Activated CD4-positive, alpha-beta memory T cell treated with anti-CD3 and anti-CD28 coated beads for 36 hours (primary cell): Measurements from ENCODE around the gene KDM5A. TPM values are rescaled to one million over a fixed set of nuclear protein-coding genes. Genes with fewer than 3 reads are reported as not detected.
"Not testable (repeated sequence)": the region's sequence is repeated elsewhere in the genome, so short reads cannot be mapped to it uniquely, and the experiment has no call there.

Experiments
- CTCF ChIA-PET: fragments of 350-600 bp; sonication (Branson Sonifier 250); formaldehyde crosslinking; loops from one replicate; lab custom pipeline; 2021; ENCODE audit warnings: antibody characterized with exemption, inconsistent platforms; lab: Charles Lee
- POLR2A ChIA-PET: fragments of 350-600 bp; sonication (Branson Sonifier 250); formaldehyde crosslinking; loops from one replicate; lab custom pipeline; 2021; ENCODE audit warnings: antibody characterized with exemption; lab: Charles Lee
- DNase-seq: peaks from one replicate; pipeline ENCODE4 v3.0.0-alpha.2; 2020
- H3K27ac Mint-ChIP-seq: one replicate; pipeline ENCODE4 v1.8.0; 2021; ENCODE audit warnings: mixed read lengths
- H3K27me3 Mint-ChIP-seq: one replicate; pipeline ENCODE4 v1.8.0; 2021; ENCODE audit warnings: mixed read lengths
- H3K36me3 Mint-ChIP-seq: one replicate; pipeline ENCODE4 v1.8.0; 2021; ENCODE audit warnings: mixed read lengths
- H3K4me1 Mint-ChIP-seq: one replicate; pipeline ENCODE4 v1.8.0; 2021; ENCODE audit warnings: low read depth, mixed read lengths
- H3K4me3 Mint-ChIP-seq: one replicate; pipeline ENCODE4 v1.8.0; 2021; ENCODE audit warnings: mild to moderate bottlenecking, mixed read lengths
- H3K9me3 Mint-ChIP-seq: one replicate; pipeline ENCODE4 v1.8.0; 2021; ENCODE audit warnings: mixed read lengths
- intact Hi-C: fragments of 100-400 bp; cut with micrococcal nuclease; formaldehyde crosslinking; loops from one replicate; pipeline ENCODE4 v1.15.1; 2023
- total RNA-seq, 2 experiments: library from RNA; stranded (reverse); gene quantifications; one replicate each; pipeline ENCODE4 v1.2.3, GENCODE V29; 2021

KDM5A gene
- 10 to 100 TPM; 59.7 to 63.5 TPM for total RNA-seq

DNA sequence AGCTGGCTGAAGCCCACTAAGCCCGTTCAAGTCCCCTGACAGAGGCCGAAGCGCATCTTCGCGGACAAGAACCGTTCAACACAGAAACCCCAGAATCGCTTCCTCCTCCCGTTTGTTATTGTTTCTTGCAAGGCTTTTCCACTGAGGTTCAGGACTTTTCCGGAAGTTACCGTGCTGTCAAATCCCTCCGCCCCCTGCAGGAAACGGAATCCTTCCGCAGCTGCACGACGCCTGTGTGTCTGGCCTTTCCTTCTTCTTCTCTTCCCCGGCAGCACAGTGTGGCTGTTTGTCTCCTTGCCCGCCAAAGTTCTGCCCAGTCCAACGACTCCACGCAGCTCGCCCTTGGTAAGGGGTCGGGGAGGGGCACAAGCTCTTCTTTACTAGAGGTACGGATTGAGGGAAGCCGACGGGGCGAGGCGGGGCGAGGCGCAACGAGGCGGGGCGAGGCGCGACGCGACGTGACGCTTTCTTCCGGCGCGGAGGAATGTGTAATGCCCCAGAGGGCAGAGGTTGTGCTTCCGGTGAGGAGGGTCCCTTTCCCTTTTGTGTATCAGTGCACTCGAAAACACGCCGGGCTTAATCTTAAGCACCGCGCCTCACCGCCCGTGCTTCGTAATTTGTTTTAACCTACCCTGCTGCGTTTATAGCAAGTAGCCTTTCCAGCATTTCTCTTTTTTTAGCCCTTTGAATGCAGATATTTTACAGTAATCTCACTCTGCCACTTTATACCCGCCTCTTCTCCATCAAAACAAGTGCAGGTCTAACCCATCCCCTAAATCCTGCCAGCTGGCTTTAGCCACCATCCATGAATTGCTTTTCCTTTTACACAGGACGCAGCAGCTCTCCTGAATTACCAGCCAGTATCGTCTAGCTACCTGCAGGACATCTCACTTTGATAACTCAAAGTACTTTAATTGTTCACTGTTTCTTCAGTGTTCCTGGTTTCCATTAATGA, at the start of gene KDM5A:
TSS of gene KDM5A (minus strand) at position 179 of the 955 bp plus-strand sequence. CDS start 229 bp downstream, outside the sequence.
- intact Hi-C loops, result loop anchor here (1.0 kb wide), 1 partner anchor 12 kb away; the partner anchor contains the start of gene CCDC77
- Mint-ChIP-seq H3K4me3 (peak within 1 kb of the TSS; percentile 88), H3K27me3 (peaks cover 4% of the 10 kb centered on the region), H3K9me3 (no peaks in the 10 kb centered on the region), H3K36me3 (peaks cover 20% of the 10 kb centered on the region), H3K4me1 (peaks cover 27% of the 10 kb centered on the region), H3K27ac (peak within 1 kb of the TSS; percentile 96)
- peak; percentile 95 for DNase-seq
- POLR2A ChIA-PET, result interaction anchor here (0.7 to 2.9 kb wide), 3 partner anchors 10 to 103 kb away, joined by 3 to 31 read pairs (median 3); partner anchors contain the start of gene CCDC77
- CTCF ChIA-PET, result interaction anchor here (5.7 kb wide), 1 partner anchor 12 kb away, joined by 38 read pairs; the partner anchor contains the start of gene CCDC77

DNA sequence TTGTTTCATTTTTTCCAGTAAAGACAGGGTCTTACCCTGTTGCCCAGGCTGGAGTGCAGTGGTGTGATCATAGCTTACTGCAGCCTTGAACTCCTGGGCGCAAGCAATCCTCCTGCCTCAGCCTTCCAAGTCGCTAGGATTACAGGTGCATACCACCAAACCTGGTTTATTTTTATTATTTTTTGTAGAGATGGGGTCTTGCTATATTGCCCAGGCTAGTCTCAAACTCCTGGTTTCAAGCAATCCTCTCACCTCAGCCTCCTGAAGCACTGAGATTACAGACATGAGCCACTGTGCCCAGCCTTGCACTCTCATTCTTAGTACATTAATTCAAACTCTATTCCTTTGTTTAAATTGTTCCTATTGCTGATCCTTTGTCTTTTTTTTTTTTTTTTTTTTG, 46.6 kb upstream of the KDM5A start:
- H3K27me3 Mint-ChIP-seq, H3K4me1 Mint-ChIP-seq, H3K27ac Mint-ChIP-seq, H3K4me3 Mint-ChIP-seq, H3K9me3 Mint-ChIP-seq, intact Hi-C loops, DNase-seq: not testable (repeated sequence)
- ChIA-PET POLR2A (interaction anchor here (0.6 kb wide), 1 partner anchor 170 kb away, joined by 3 read pairs; no protein-coding TSS in a partner anchor), CTCF (interaction anchor here (0.6 kb wide), 1 partner anchor 11 kb away, joined by 5 read pairs; no protein-coding TSS in a partner anchor)
- peaks cover 26% of the 10 kb centered on the region for H3K36me3 Mint-ChIP-seq

DNA sequence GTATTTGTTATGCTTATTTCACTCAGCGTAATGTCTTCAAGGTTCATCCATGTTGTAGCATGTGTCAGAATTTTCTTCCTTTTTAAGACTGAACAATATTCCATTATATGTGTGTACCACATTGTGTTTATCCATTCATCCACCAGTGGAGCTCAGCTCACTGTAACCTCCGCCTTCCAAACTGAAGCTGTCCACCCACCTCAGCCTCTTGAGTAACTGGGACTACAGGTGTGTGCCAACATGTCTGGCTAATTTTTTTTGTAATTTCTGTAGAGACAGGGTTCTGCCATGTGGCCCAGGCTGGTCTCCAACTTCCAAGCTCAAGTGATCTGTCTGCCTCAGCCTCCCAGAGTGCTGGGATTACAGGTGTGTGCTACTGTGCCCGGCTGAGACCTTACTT, 33.4 kb upstream of the KDM5A start:
- CTCF ChIA-PET, result no interaction called here

DNA sequence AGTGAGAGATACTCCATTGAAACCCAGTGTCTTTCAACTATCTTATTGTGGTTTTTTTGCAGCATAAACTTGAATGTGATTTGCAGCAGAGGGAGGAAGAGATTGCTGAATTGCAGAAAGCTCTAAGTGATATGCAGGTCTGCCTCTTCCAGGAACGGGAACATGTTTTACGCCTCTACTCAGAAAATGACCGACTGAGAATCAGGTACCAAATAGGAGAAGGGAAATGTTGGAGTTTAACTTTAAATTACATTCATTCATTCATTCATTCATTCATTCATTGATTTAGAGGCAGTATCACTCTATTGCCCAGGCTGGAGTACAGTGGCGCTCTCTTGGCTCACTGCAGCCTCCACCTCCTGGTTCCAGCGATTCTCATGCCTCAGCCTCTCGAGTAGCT, 29.3 kb upstream of the KDM5A start:
- Mint-ChIP-seq H3K27me3 (no peaks in the 10 kb centered on the region), H3K9me3 (no peaks in the 10 kb centered on the region), H3K4me3 (no peak overlapping the region), H3K4me1 (no peaks in the 10 kb centered on the region), H3K36me3 (peaks cover 23% of the 10 kb centered on the region), H3K27ac (no peak overlapping the region)
- ChIA-PET CTCF (interaction anchor here (1.7 to 2.3 kb wide), 2 partner anchors 24 to 129 kb away, joined by 7 read pairs; no protein-coding TSS in a partner anchor), POLR2A (no interaction called here)
- no peak for DNase-seq
- intact Hi-C loops, result no loop called here

More for the DNA sequence above, 33.4 kb upstream of the KDM5A start:
- Mint-ChIP-seq H3K9me3 (no peaks in the 10 kb centered on the region), H3K27ac (no peak overlapping the region), H3K4me3 (no peak overlapping the region), H3K27me3 (no peaks in the 10 kb centered on the region), H3K4me1 (no peaks in the 10 kb centered on the region), H3K36me3 (peaks cover 19% of the 10 kb centered on the region)
- POLR2A ChIA-PET, result no interaction called here
- intact Hi-C loops, result no loop called here
- DNase-seq, result no peak

DNA sequence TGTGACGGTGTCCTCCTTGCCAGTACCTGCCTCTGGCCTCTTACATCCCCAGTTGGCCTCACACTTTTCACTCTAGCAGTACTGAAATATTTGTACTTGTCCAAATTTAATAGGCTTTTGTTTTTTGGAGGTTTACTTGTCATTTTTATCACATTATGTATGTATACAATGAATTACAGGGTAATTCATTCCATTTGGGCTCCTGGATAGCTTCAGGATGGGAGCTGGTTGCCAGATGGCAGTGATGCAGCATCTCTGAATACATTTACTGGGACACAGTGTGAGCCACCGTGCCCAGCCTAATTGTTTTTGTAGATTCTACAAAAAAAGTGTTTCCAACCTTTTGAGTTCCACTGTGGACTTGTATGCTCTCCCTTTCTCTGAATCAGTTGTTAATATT, 25.7 kb upstream of the KDM5A start:
- no peak overlapping the region for H3K27ac Mint-ChIP-seq
- no peaks in the 10 kb centered on the region for H3K27me3 Mint-ChIP-seq
- no peaks in the 10 kb centered on the region for H3K4me1 Mint-ChIP-seq
- H3K9me3 Mint-ChIP-seq, result no peaks in the 10 kb centered on the region
- peaks cover 32% of the 10 kb centered on the region for H3K36me3 Mint-ChIP-seq
- CTCF ChIA-PET, result no interaction called here
- DNase-seq, result no peak
- POLR2A ChIA-PET, result no interaction called here
- no peak overlapping the region for H3K4me3 Mint-ChIP-seq
- intact Hi-C loops, result no loop called here

DNA sequence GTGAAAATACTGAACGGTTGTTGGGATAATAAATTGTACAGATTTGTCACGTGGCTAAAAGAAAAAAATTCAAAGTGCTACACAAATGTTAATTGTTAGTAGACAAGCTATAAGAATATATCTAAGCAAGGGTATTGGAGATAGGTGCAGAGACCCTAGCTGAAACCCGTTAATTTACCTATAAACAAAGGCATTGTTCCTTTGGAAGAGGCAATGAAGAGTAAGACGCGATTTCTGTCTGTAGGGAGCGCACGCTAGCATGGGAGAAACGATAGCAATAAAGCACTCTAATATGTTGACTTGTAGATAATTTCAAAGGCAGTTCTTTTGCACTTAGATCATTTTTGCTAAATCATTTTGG, 12.9 kb upstream of the KDM5A start:
- ChIA-PET CTCF (interaction anchor here (0.8 to 3.6 kb wide), 6 partner anchors 12 to 716 kb away, joined by 3 to 38 read pairs (median 5); partner anchors contain the start of genes KDM5A and RAD52), POLR2A (interaction anchor here (1.4 to 4.5 kb wide), 3 partner anchors 10 to 16 kb away, joined by 3 to 31 read pairs (median 4); partner anchors contain the start of gene KDM5A)
- Mint-ChIP-seq H3K27me3 (no peaks in the 10 kb centered on the region), H3K4me1 (no peaks in the 10 kb centered on the region), H3K36me3 (no peaks in the 10 kb centered on the region), H3K9me3 (no peaks in the 10 kb centered on the region), H3K4me3 (no peak overlapping the region), H3K27ac (no peak overlapping the region)
- peak; percentile 22 for DNase-seq
- intact Hi-C loops, result no loop called here

DNA sequence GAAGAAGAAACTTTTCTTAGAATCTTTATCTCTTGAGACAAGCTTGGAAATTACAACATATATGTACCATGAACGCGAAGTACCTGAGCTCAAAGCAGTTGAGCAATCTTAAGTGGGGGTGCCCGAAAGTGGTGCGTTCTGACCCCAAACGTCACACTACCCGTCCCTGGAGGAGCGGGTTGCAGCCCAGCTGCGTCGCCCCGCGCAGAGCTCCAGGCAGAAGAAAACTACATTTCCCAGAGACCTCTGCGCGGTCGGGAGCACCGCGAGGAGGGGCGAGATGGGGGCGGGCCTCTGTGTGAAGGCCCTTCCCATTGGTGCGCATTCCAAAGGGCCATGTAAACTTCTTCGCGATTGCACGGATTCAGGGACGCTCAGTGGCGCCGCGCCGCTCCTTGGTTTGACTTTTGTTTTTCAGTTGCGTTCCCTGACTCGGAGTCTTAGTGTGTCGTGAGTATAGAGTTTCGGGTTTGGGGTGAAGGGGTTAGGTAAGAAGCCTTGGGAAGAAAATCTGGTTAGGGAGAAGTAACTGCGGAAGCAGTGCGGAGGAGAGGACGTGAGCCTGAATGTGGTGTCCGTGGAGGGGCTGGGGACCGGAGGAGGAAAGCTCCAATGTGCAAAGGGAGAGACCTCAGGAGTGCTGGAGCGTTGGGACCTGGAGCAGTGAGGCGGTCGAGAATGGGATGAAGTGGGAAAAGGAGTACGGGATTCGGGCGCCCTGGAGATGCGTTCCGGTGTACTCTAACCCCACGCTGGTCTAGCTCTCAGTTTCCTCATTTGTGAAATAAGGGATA, 12.3 kb upstream of the KDM5A start, which contains the start of gene CCDC77:
TSS of gene CCDC77 (plus strand) at position 410 of the 794 bp plus-strand sequence. CDS start 7,740 bp downstream, outside the sequence.
- Mint-ChIP-seq H3K4me3 (no peak within 1 kb of the TSS), H3K9me3 (no peaks in the 10 kb centered on the region), H3K27me3 (no peaks in the 10 kb centered on the region), H3K4me1 (no peaks in the 10 kb centered on the region), H3K27ac (no peak within 1 kb of the TSS), H3K36me3 (no peaks in the 10 kb centered on the region)
- DNase-seq, result peak; percentile 97
- ChIA-PET POLR2A (interaction anchor here (0.6 to 4.5 kb wide), 5 partner anchors 10 to 38 kb away, joined by 3 to 31 read pairs (median 4); partner anchors contain the start of gene KDM5A), CTCF (interaction anchor here (0.5 to 3.6 kb wide), 10 partner anchors 11 to 717 kb away, joined by 3 to 38 read pairs (median 4); partner anchors contain the start of genes KDM5A and RAD52)
- intact Hi-C loops, result loop anchor here (1.0 kb wide), 1 partner anchor 12 kb away; the partner anchor contains the start of gene KDM5A

DNA sequence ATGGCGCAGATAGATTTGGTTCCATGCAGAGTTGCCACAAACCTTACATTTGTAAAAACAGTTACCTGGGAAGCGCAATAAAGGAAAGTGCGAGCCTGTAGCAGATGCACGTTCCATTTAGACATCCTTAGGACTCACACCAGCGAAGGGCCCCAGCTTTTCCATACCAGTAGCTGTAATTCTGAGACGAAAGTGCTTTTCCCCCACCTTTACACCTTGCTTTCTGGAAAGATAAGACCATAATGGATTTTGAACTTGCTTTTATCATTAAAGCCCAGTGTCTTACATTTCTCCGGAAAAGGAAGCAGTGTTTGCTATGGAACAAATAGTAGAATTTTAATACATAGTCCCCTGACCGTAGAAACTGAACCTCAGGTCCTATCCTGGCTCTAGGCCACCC, 11.7 kb upstream of the KDM5A start:
- no peak overlapping the region for H3K27ac Mint-ChIP-seq
- H3K27me3 Mint-ChIP-seq, result no peaks in the 10 kb centered on the region
- H3K4me3 Mint-ChIP-seq, result no peak overlapping the region
- no peaks in the 10 kb centered on the region for H3K4me1 Mint-ChIP-seq
- ChIA-PET POLR2A (interaction anchor here (0.6 to 4.5 kb wide), 5 partner anchors 10 to 38 kb away, joined by 3 to 31 read pairs (median 4); partner anchors contain the start of gene KDM5A), CTCF (interaction anchor here (0.5 to 3.6 kb wide), 7 partner anchors 10 to 169 kb away, joined by 3 to 38 read pairs (median 5); partner anchors contain the start of gene KDM5A)
- H3K36me3 Mint-ChIP-seq, result no peaks in the 10 kb centered on the region
- no peak for DNase-seq
- H3K9me3 Mint-ChIP-seq, result no peaks in the 10 kb centered on the region
- intact Hi-C loops, result loop anchor here (1.0 kb wide), 1 partner anchor 12 kb away; the partner anchor contains the start of gene KDM5A

DNA sequence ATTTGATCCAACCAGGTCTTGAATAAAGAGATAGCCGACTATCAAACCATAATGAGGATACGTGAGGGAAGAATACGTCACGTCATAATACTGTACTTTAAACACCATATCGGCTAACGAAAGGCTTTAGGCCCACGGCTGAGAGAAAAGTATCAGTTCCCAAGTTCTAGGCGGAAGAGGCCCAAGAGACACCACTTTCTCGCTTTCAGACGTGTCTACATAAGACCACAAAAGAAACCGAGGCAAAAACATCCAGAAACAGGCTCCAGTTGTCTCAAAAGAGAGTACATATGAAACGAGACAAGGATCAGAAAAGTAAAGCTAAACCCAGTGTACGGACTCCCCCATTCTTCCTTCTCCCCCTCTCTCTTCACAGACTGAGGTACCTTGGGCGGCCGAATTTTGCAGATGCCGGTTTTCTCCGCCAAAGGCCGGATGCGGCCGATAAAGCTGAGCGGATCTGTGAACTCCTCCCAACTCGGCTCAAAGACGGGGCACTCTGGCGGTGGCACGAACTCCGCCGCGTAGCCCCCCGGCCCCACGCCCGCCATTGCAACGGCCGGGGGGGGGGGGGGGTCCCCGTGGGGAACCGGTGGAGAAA, 479 bp downstream of the KDM5A start:
- POLR2A ChIA-PET, result interaction anchor here (0.6 to 2.9 kb wide), 3 partner anchors 9 to 24 kb away, joined by 3 to 31 read pairs (median 3); partner anchors contain the start of gene CCDC77
- H3K4me1 Mint-ChIP-seq, result peaks cover 31% of the 10 kb centered on the region
- intact Hi-C loops, result loop anchor here (1.0 kb wide), 1 partner anchor 13 kb away; the partner anchor contains the start of gene CCDC77

DNA sequence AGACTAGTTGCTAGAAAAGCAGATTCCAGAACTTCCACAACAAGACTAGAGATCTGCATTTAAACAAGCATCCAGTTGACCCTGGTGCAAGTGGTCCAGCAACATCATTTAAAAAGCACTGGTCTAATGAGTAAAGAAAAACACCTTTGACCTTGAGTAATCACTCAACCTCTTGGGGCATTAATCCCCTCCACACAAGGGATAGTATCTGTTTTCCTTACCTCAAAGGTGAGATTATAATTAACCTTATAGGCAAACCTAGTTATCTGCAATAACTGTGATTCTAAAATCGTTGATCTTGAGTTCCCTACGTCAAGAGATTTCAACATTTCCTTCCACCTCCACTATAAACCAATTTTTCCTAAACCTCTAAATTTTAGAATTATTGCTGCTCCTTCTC, 1.1 kb downstream of the KDM5A start:
- H3K4me3 Mint-ChIP-seq, result peak overlapping the region; percentile 88
- H3K27me3 Mint-ChIP-seq, result peaks cover 4% of the 10 kb centered on the region
- H3K4me1 Mint-ChIP-seq, result peaks cover 31% of the 10 kb centered on the region
- peaks cover 32% of the 10 kb centered on the region for H3K36me3 Mint-ChIP-seq
- H3K9me3 Mint-ChIP-seq, result no peaks in the 10 kb centered on the region
- intact Hi-C loops, result no loop called here
- ChIA-PET CTCF (interaction anchor here (5.7 kb wide), 1 partner anchor 13 kb away, joined by 38 read pairs; the partner anchor contains the start of gene CCDC77), POLR2A (interaction anchor here (2.9 kb wide), 1 partner anchor 13 kb away, joined by 31 read pairs; the partner anchor contains the start of gene CCDC77)
- H3K27ac Mint-ChIP-seq, result peak overlapping the region; percentile 96
- no peak for DNase-seq

More for the DNA sequence above, 479 bp downstream of the KDM5A start:
- CTCF ChIA-PET, result interaction anchor here (5.7 kb wide), 1 partner anchor 12 kb away, joined by 38 read pairs; the partner anchor contains the start of gene CCDC77
- DNase-seq, result peak; percentile 63
- peak overlapping the region; percentile 88 for H3K4me3 Mint-ChIP-seq
- H3K27ac Mint-ChIP-seq, result peak overlapping the region; percentile 96
- peaks cover 27% of the 10 kb centered on the region for H3K36me3 Mint-ChIP-seq
- no peaks in the 10 kb centered on the region for H3K9me3 Mint-ChIP-seq
- peaks cover 4% of the 10 kb centered on the region for H3K27me3 Mint-ChIP-seq
